Right atrium auricular region (tissue), 2 donors: Measurements from ENCODE around the gene AKAP17A. TPM values are rescaled to one million over a fixed set of nuclear protein-coding genes. Genes with fewer than 3 reads are reported as not detected.
"Not testable (repeated sequence)": the region's sequence is repeated elsewhere in the genome, so short reads cannot be mapped to it uniquely, and the experiment has no call there.

Experiments used
- DNase-seq: peaks from one replicate; pipeline ENCODE4 v3.0.0-alpha.2; 2019; ENCODE audit warnings: low spot score
- H3K27ac ChIP-seq, 2 donors: fragments of 200-600 bp; sonication (generic); 1 replicate in 1 of 2; 2 replicates in 1 of 2; pipeline ENCODE4 v1.5.1; 2016 to 2019
- H3K27me3 ChIP-seq, 2 donors: fragments of 200-600 bp; sonication (generic); one replicate each; pipeline versions ENCODE4 v1.5.1 to v1.6.0; 2017 to 2019
- H3K36me3 ChIP-seq: fragments of 200-600 bp; sonication (generic); one replicate; pipeline ENCODE4 v1.5.1; 2016
- H3K4me1 ChIP-seq, 2 donors: fragments of 200-600 bp; sonication (generic); one replicate each; pipeline versions ENCODE4 v1.5.1 to v1.6.0; 2017 to 2019
- H3K4me3 ChIP-seq, 2 donors: fragments of 200-600 bp; sonication (generic); 1 replicate in 1 of 2; 2 replicates in 1 of 2; pipeline ENCODE4 v1.5.1; 2017 to 2019; ENCODE audit warnings: mild to moderate bottlenecking in 1 of 2, moderate library complexity in 1 of 2
- H3K9me3 ChIP-seq, 2 donors: fragments of 200-600 bp; sonication (generic); one replicate each; pipeline ENCODE4 v1.5.1; 2019
- CTCF ChIP-seq, 2 donors: fragments of 200-600 bp; sonication (generic); IDR thresholded peaks; one replicate each; pipeline ENCODE4 v1.5.1; 2019; ENCODE audit warnings: antibody characterized with exemption in 2 of 2
- total RNA-seq, 2 donors: library from RNA; depleted of rRNA; stranded (reverse); fragments of >200 nt; gene quantifications; one replicate each; pipeline ENCODE4 v1.1.0, GENCODE V29; 2016

Gene AKAP17A
- total RNA-seq, 2 donors from 2014 or later, result 16.0 to 19.3 TPM

DNA sequence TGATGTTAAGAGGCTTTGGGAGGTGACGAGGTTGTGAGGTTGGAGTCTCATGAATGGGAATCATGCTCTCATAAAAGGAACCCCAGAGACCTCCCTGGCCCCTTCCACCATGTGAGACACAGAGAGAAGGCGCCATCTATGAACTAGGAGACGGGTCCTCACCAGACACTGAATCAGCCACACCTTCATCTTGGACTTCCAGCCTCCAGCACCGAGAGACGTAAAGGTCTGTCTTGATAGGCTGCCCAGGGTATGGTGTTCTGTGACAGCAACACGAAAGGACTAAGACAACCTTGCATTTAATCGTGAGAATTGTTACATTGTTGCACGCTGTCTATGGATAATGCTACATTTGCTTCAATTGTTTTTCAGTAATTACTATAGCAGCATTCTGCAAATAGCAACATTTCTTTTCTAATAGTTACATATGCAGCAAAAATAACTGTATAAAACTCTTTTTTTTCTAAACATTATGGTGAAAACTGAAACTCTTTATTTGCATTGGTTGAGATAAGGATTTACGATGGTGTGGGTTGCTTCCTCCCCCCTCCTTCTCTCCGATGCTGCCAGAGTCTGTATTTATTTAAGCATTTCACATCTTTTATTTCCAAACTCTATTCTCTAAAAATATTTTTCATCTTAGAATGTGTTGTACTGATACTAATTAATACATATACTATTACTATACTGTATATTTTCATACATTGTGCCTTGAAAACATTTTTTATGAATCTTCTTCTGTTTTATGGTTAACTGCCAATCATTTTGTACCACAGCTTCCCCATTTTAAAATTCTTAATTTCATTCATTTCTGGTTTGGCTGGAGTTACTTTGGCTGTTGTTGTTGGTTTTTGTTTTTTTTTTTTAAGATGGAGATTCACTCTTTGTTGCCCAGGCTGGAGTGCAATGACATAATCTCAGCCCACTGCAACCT is 26.4 kb upstream of the AKAP17A start:
- DNase-seq, result peak; percentile 32
- Histone ChIP-seq H3K4me1 (no peaks in the 10 kb centered on the region), H3K9me3 (no peaks in the 10 kb centered on the region), H3K27me3 (no peaks in the 10 kb centered on the region), H3K36me3 (no peaks in the 10 kb centered on the region), H3K4me3 (no peak overlapping the region), H3K27ac (no peak overlapping the region)
- no peak for TF ChIP-seq CTCF (IDR thresholded peaks at IDR 0.05)

- H3K9me3 ChIP-seq, H3K4me1 ChIP-seq, H3K27me3 ChIP-seq, H3K27ac ChIP-seq, H3K36me3 ChIP-seq, H3K4me3 ChIP-seq: not testable (repeated sequence)
- DNase-seq, result peak; percentile 30
Measured at GRCh38 chrX:1574181-1574580, 17.2 kb upstream of the AKAP17A start.

- no peaks in the 10 kb centered on the region for H3K36me3 ChIP-seq
- H3K4me1 ChIP-seq, result no peaks in the 10 kb centered on the region
- no peak overlapping the region for H3K4me3 ChIP-seq
- H3K27ac ChIP-seq, result no peak overlapping the region
- H3K27me3 ChIP-seq, result no peaks in the 10 kb centered on the region
- peak; percentile 26 for DNase-seq
- no peak for TF ChIP-seq CTCF (IDR thresholded peaks at IDR 0.05)
- no peaks in the 10 kb centered on the region for H3K9me3 ChIP-seq
Measured at GRCh38 chrX:1576201-1576992, 15.0 kb upstream of the AKAP17A start.

DNA sequence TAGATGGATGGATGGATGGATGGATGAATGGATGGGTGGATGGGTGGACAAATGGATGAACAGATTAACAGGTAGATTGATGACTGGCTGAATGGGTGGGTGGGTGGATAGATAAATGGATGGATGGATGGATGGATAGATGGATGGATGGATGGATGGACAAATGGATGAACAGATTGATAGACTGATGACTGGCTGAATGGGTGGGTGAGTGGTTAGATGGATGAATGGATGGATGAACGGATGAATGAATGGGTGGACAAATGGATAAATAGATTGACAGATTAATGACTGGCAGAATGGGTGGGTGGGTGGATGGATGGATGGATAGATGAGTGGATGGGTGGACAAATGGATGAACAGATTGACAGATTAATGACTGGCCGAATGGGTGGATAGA is 13.6 kb upstream of the AKAP17A start:
- no peaks in the 10 kb centered on the region for H3K36me3 ChIP-seq
- H3K4me1 ChIP-seq, result no peaks in the 10 kb centered on the region
- no peak for DNase-seq
- no peak for TF ChIP-seq CTCF (IDR thresholded peaks at IDR 0.05)
- H3K27me3 ChIP-seq, result no peaks in the 10 kb centered on the region
- no peaks in the 10 kb centered on the region for H3K9me3 ChIP-seq
- H3K4me3 ChIP-seq, result no peak overlapping the region
- H3K27ac ChIP-seq, result no peak overlapping the region

DNA sequence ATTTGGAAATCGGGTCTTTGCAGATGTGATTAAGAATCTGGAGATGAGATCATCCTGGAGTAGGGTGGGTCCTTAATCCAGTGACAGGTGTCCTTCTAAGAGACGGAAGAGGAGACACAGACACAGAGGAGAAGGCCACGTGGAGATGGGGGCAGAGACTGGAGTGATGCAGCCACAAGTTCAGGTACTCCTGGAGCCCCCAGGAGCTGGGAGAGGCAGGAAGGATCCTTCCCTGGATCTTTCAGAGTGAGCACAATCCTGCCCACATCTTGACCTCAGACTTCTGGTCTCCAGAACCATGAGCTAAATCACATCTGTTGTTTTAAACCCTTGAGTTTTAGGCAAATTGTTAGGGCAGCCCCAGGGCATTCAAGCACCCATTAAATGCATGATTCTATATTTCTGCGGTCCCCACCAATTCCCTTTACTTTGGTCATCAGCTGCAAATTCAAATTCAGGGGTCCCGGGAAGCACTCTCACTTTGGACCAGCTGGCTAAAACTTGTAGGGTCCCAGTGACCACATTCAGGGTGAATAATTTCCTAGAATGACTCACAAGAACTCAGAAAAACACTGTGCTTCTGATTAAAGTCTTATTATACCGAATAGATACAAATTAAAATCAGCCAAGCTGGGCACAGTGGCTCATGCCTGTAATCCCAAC is 12.8 kb upstream of the AKAP17A start:
- Histone ChIP-seq H3K4me3 (no peak overlapping the region), H3K27ac (no peak overlapping the region), H3K4me1 (no peaks in the 10 kb centered on the region), H3K9me3 (no peaks in the 10 kb centered on the region), H3K36me3 (no peaks in the 10 kb centered on the region), H3K27me3 (no peaks in the 10 kb centered on the region)
- no peak for DNase-seq
- no peak for TF ChIP-seq CTCF (IDR thresholded peaks at IDR 0.05)

GRCh38 chrX:1581132-1581531 is 10.3 kb upstream of the AKAP17A start:
- no peaks in the 10 kb centered on the region for H3K4me1 ChIP-seq
- no peaks in the 10 kb centered on the region for H3K9me3 ChIP-seq
- no peaks in the 10 kb centered on the region for H3K27me3 ChIP-seq
- H3K36me3 ChIP-seq, result no peaks in the 10 kb centered on the region
- peak; percentile 66 to 80 for TF ChIP-seq CTCF (IDR thresholded peaks at IDR 0.05)
- peak; percentile 59 for DNase-seq
- no peak overlapping the region for H3K27ac ChIP-seq
- no peak overlapping the region for H3K4me3 ChIP-seq
